Measurements from ENCODE around the gene URI1.

The URI1 gene

GRCh38 chr19:29944390-29945012 lies 2.5 kb downstream of the URI1 start:
- H3K27me3 ChIP-seq (ENCODE audit: control insufficient read depth in 3 of 3, insufficient read depth in 3 of 3, low read depth in 1 of 3, low read length in 3 of 3): no peaks in the 10 kb centered on the region
- H3K18ac ChIP-seq (ENCODE audit: low read length): no peak overlapping the region
- H3K4me3 ChIP-seq (ENCODE audit: low read length in 2 of 2): no peak overlapping the region
- peaks cover 0 to 4% of the 10 kb centered on the region in 2 donors for H3K4me1 ChIP-seq (ENCODE audit: control insufficient read depth in 2 of 2, insufficient read depth in 1 of 2, low read depth in 1 of 2, low read length in 2 of 2)
- WGBS, 2 donors (ENCODE audit: extremely low coverage in 2 of 2, insufficient read length in 2 of 2, insufficient replicate concordance in 1 of 2): no CpG with 5 or more reads among the region's 8 CpGs
- H3K36me3 ChIP-seq (replicated peaks in 1 of 2; ENCODE audit: control insufficient read depth in 2 of 2, insufficient read depth in 2 of 2, low read length in 2 of 2): peaks cover 0 to 3% of the 10 kb centered on the region in 2 donors
- H3K79me1 ChIP-seq (ENCODE audit: low read depth, low read length): no peaks in the 10 kb centered on the region
- H3K9ac ChIP-seq (ENCODE audit: low read depth, low read length, poor library complexity): no peak overlapping the region
- H3K27ac ChIP-seq (replicated peaks; ENCODE audit: low read length): no peak overlapping the region
- no peak overlapping the region for H4K8ac ChIP-seq (ENCODE audit: low read depth, low read length)
- no peak overlapping the region for H3K23ac ChIP-seq (ENCODE audit: low read depth, low read length, poor library complexity)
- H2BK120ac ChIP-seq (ENCODE audit: low read depth, low read length): no peak overlapping the region
- no peak overlapping the region for H2BK12ac ChIP-seq (ENCODE audit: low read length)
- no peak overlapping the region for H2BK15ac ChIP-seq (ENCODE audit: low read length)
- no peak overlapping the region for H2BK5ac ChIP-seq (ENCODE audit: low read length)
- H3K4ac ChIP-seq (ENCODE audit: low read length): no peak overlapping the region
- H3K14ac ChIP-seq (ENCODE audit: low read length): no peak overlapping the region
- no peak overlapping the region for H2AFZ ChIP-seq (ENCODE audit: low read length)
- H3K4me2 ChIP-seq (ENCODE audit: insufficient read depth, low read length, poor library complexity, severe bottlenecking): no peak overlapping the region
- peaks cover 0 to 11% of the 10 kb centered on the region in 2 donors for H3K9me3 ChIP-seq (replicated peaks in 1 of 2; ENCODE audit: control insufficient read depth in 2 of 2, insufficient read depth in 1 of 2, low read depth in 1 of 2, low read length in 2 of 2)
- H4K91ac ChIP-seq (ENCODE audit: low read depth, low read length, poor library complexity): no peak overlapping the region
- H2AK5ac ChIP-seq (ENCODE audit: low read depth, low read length): no peak overlapping the region
- no peak for DNase-seq (ENCODE audit: low spot score)

- Histone ChIP-seq H3K23ac (ENCODE audit: low read depth, low read length, poor library complexity) (no peak overlapping the region), H2AK5ac (ENCODE audit: low read depth, low read length) (no peak overlapping the region), H2BK120ac (ENCODE audit: low read depth, low read length) (no peak overlapping the region), H3K4me3 (ENCODE audit: low read length in 2 of 2) (no peak overlapping the region), H4K8ac (ENCODE audit: low read depth, low read length) (no peak overlapping the region), H3K36me3 (replicated peaks in 1 of 2; ENCODE audit: control insufficient read depth in 2 of 2, insufficient read depth in 2 of 2, low read length in 2 of 2) (peaks cover 0 to 3% of the 10 kb centered on the region in 2 donors), H2BK15ac (ENCODE audit: low read length) (no peak overlapping the region), H3K27me3 (ENCODE audit: control insufficient read depth in 3 of 3, insufficient read depth in 3 of 3, low read depth in 1 of 3, low read length in 3 of 3) (no peaks in the 10 kb centered on the region), H3K9ac (ENCODE audit: low read depth, low read length, poor library complexity) (no peak overlapping the region), H2BK12ac (ENCODE audit: low read length) (no peak overlapping the region), H3K27ac (replicated peaks; ENCODE audit: low read length) (no peak overlapping the region), H3K18ac (ENCODE audit: low read length) (no peak overlapping the region), H3K4me2 (ENCODE audit: insufficient read depth, low read length, poor library complexity, severe bottlenecking) (no peak overlapping the region), H3K4me1 (ENCODE audit: control insufficient read depth in 2 of 2, insufficient read depth in 1 of 2, low read depth in 1 of 2, low read length in 2 of 2) (peaks cover 0 to 4% of the 10 kb centered on the region in 2 donors), H2AFZ (ENCODE audit: low read length) (no peak overlapping the region), H3K9me3 (replicated peaks in 1 of 2; ENCODE audit: control insufficient read depth in 2 of 2, insufficient read depth in 1 of 2, low read depth in 1 of 2, low read length in 2 of 2) (peaks cover 0 to 14% of the 10 kb centered on the region in 2 donors), H4K91ac (ENCODE audit: low read depth, low read length, poor library complexity) (no peak overlapping the region), H2BK5ac (ENCODE audit: low read length) (no peak overlapping the region), H3K4ac (ENCODE audit: low read length) (no peak overlapping the region), H3K79me1 (ENCODE audit: low read depth, low read length) (no peaks in the 10 kb centered on the region), H3K14ac (ENCODE audit: low read length) (no peak overlapping the region)
- DNase-seq (ENCODE audit: low spot score): no peak
- WGBS, 2 donors (ENCODE audit: extremely low coverage in 2 of 2, insufficient read length in 2 of 2, insufficient replicate concordance in 1 of 2): no CpG with 5 or more reads among the region's 1 CpG
Measured at GRCh38 chr19:29945017-29945416, 3.0 kb downstream of the URI1 start.

DNA sequence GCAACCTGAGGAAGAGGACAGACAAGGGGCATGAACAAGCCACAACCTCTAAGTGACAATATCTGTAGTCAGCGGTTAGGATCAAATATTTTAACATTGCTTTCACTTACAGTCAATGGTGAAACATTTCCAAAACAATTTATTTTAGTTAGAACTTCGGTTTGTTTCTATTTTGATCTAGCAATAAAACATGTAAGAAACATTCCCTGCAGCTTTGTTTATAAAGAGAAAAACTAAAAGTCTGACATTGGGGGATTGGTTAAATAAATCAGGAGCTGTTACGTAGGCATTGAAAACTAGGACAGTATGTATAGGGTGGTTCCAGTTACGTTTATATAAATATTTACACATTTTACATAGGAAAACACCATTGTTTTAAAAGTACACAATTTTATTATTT lies 3.4 kb downstream of the URI1 start:
- Histone ChIP-seq H4K91ac (ENCODE audit: low read depth, low read length, poor library complexity) (no peak overlapping the region), H4K8ac (ENCODE audit: low read depth, low read length) (no peak overlapping the region), H3K27ac (replicated peaks; ENCODE audit: low read length) (no peak overlapping the region), H2AFZ (ENCODE audit: low read length) (no peak overlapping the region), H3K4me1 (ENCODE audit: control insufficient read depth in 2 of 2, insufficient read depth in 1 of 2, low read depth in 1 of 2, low read length in 2 of 2) (peaks cover 0 to 4% of the 10 kb centered on the region in 2 donors), H3K27me3 (ENCODE audit: control insufficient read depth in 3 of 3, insufficient read depth in 3 of 3, low read depth in 1 of 3, low read length in 3 of 3) (no peaks in the 10 kb centered on the region), H3K9ac (ENCODE audit: low read depth, low read length, poor library complexity) (no peak overlapping the region), H2BK5ac (ENCODE audit: low read length) (no peak overlapping the region), H2BK12ac (ENCODE audit: low read length) (no peak overlapping the region), H3K79me1 (ENCODE audit: low read depth, low read length) (no peaks in the 10 kb centered on the region), H3K23ac (ENCODE audit: low read depth, low read length, poor library complexity) (no peak overlapping the region), H3K14ac (ENCODE audit: low read length) (no peak overlapping the region), H3K18ac (ENCODE audit: low read length) (no peak overlapping the region), H2BK15ac (ENCODE audit: low read length) (no peak overlapping the region), H3K4ac (ENCODE audit: low read length) (no peak overlapping the region), H3K9me3 (replicated peaks in 1 of 2; ENCODE audit: control insufficient read depth in 2 of 2, insufficient read depth in 1 of 2, low read depth in 1 of 2, low read length in 2 of 2) (peaks cover 0 to 15% of the 10 kb centered on the region in 2 donors), H3K36me3 (replicated peaks in 1 of 2; ENCODE audit: control insufficient read depth in 2 of 2, insufficient read depth in 2 of 2, low read length in 2 of 2) (peaks cover 0 to 5% of the 10 kb centered on the region in 2 donors), H3K4me2 (ENCODE audit: insufficient read depth, low read length, poor library complexity, severe bottlenecking) (no peak overlapping the region), H2BK120ac (ENCODE audit: low read depth, low read length) (no peak overlapping the region), H3K4me3 (ENCODE audit: low read length in 2 of 2) (no peak overlapping the region), H2AK5ac (ENCODE audit: low read depth, low read length) (no peak overlapping the region)
- WGBS, 2 donors (ENCODE audit: extremely low coverage in 2 of 2, insufficient read length in 2 of 2, insufficient replicate concordance in 1 of 2): no CpG with 5 or more reads among the region's 4 CpGs
- DNase-seq (ENCODE audit: low spot score): no peak

DNA sequence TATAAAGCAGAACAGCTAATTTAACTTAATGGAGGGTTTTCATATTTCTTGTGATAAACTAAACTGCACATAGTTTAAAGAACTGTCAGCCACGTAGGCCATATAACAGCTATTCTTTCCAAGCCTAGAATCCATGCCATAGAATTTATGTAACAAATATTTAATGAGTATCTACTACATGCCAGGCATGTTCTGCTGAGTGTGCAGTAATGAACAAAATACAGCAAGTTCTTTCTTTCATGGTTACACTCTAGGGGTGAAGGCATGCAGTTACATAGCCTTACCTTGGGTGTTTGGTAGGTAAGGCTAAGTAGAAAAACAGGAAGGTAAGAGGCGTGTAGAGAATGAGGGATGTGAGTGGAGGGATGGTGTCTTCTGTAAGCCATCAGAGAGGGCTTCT lies 4.6 kb downstream of the URI1 start:
- no peak overlapping the region for H2AK5ac ChIP-seq (ENCODE audit: low read depth, low read length)
- H3K4me1 ChIP-seq (ENCODE audit: control insufficient read depth in 2 of 2, insufficient read depth in 1 of 2, low read depth in 1 of 2, low read length in 2 of 2): peaks cover 0 to 4% of the 10 kb centered on the region in 2 donors
- no peak overlapping the region for H3K4me2 ChIP-seq (ENCODE audit: insufficient read depth, low read length, poor library complexity, severe bottlenecking)
- H3K9me3 ChIP-seq (replicated peaks in 1 of 2; ENCODE audit: control insufficient read depth in 2 of 2, insufficient read depth in 1 of 2, low read depth in 1 of 2, low read length in 2 of 2): peaks cover 0 to 23% of the 10 kb centered on the region in 2 donors
- peaks cover 2 to 15% of the 10 kb centered on the region in 2 donors for H3K36me3 ChIP-seq (replicated peaks in 1 of 2; ENCODE audit: control insufficient read depth in 2 of 2, insufficient read depth in 2 of 2, low read length in 2 of 2)
- H4K91ac ChIP-seq (ENCODE audit: low read depth, low read length, poor library complexity): no peak overlapping the region
- no peak overlapping the region for H2BK12ac ChIP-seq (ENCODE audit: low read length)
- H2BK120ac ChIP-seq (ENCODE audit: low read depth, low read length): no peak overlapping the region
- H2AFZ ChIP-seq (ENCODE audit: low read length): no peak overlapping the region
- H3K27ac ChIP-seq (replicated peaks; ENCODE audit: low read length): no peak overlapping the region
- no peak overlapping the region for H3K9ac ChIP-seq (ENCODE audit: low read depth, low read length, poor library complexity)
- H3K23ac ChIP-seq (ENCODE audit: low read depth, low read length, poor library complexity): no peak overlapping the region
- H2BK5ac ChIP-seq (ENCODE audit: low read length): no peak overlapping the region
- H4K8ac ChIP-seq (ENCODE audit: low read depth, low read length): no peak overlapping the region
- no peaks in the 10 kb centered on the region for H3K27me3 ChIP-seq (ENCODE audit: control insufficient read depth in 3 of 3, insufficient read depth in 3 of 3, low read depth in 1 of 3, low read length in 3 of 3)
- no peak overlapping the region for H3K14ac ChIP-seq (ENCODE audit: low read length)
- H3K4ac ChIP-seq (ENCODE audit: low read length): no peak overlapping the region
- H3K79me1 ChIP-seq (ENCODE audit: low read depth, low read length): no peaks in the 10 kb centered on the region
- no peak overlapping the region for H3K18ac ChIP-seq (ENCODE audit: low read length)
- H2BK15ac ChIP-seq (ENCODE audit: low read length): no peak overlapping the region
- H3K4me3 ChIP-seq (ENCODE audit: low read length in 2 of 2): no peak overlapping the region
- no CpG with 5 or more reads among the region's 2 CpGs for WGBS, 2 donors (ENCODE audit: extremely low coverage in 2 of 2, insufficient read length in 2 of 2, insufficient replicate concordance in 1 of 2)
- DNase-seq (ENCODE audit: low spot score): no peak

Data from neuronal stem cell (in vitro differentiated cells).